ENCODE results near the gene BCL10.

GRCh38 chr1:85219853-85220610 lies 56.4 kb downstream of the BCL10 start:
- no peak for TF ChIP-seq CTCF (conservative IDR thresholded peaks at IDR 0.05)
- no peak for TF ChIP-seq EZH2 (IDR thresholded peaks at IDR 0.05; ENCODE audit: low read depth)
